Measurements from ENCODE around the gene RSPO3.

GRCh38 chr6:127225497-127225896 lies 107.0 kb downstream of the RSPO3 start:
- TF ChIP-seq EZH2 (IDR thresholded peaks at IDR 0.05; ENCODE audit: insufficient read depth, poor library complexity, severe bottlenecking), result no peak
- no peak for TF ChIP-seq EZH2phosphoT487 (IDR thresholded peaks at IDR 0.05; ENCODE audit: insufficient read depth, low read depth)

Measured in GM23248 (cell line).